Stomach (tissue), 4 donors: ENCODE measurements around the gene CCDC152.

ENCODE experiments used
- POLR2AphosphoS5 ChIP-seq, 3 donors: sonication (generic); formaldehyde crosslinking; IDR thresholded peaks; one replicate each; pipeline ENCODE4 v1.6.1; 2016; ENCODE audit warnings: antibody characterized with exemption in 3 of 3
- TF ChIP-seq, protein P1 (sequence below), 7 experiments: fragments of 450-650 bp in 4 of 7; fragments of 200-600 bp in 3 of 7; sonication (generic) in 3 of 7; IDR thresholded peaks; one replicate each; pipeline ENCODE4 v1.5.1; 2016 to 2019; ENCODE audit warnings: antibody characterized with exemption in 7 of 7, control low read depth in 2 of 7, mild to moderate bottlenecking in 1 of 7

- TF ChIP-seq, protein P1, sequence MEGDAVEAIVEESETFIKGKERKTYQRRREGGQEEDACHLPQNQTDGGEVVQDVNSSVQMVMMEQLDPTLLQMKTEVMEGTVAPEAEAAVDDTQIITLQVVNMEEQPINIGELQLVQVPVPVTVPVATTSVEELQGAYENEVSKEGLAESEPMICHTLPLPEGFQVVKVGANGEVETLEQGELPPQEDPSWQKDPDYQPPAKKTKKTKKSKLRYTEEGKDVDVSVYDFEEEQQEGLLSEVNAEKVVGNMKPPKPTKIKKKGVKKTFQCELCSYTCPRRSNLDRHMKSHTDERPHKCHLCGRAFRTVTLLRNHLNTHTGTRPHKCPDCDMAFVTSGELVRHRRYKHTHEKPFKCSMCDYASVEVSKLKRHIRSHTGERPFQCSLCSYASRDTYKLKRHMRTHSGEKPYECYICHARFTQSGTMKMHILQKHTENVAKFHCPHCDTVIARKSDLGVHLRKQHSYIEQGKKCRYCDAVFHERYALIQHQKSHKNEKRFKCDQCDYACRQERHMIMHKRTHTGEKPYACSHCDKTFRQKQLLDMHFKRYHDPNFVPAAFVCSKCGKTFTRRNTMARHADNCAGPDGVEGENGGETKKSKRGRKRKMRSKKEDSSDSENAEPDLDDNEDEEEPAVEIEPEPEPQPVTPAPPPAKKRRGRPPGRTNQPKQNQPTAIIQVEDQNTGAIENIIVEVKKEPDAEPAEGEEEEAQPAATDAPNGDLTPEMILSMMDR (IDR thresholded peaks at IDR 0.05) = no peak
- no peak for TF ChIP-seq POLR2AphosphoS5 (IDR thresholded peaks at IDR 0.05)
These were observed 44.2 kb downstream of the CCDC152 start for GRCh38 chr5:42800748-42801330.
